ENCODE results near the gene OBP2A.
"Not testable (repeated sequence)": the region's sequence is repeated elsewhere in the genome, so short reads cannot be mapped to it uniquely, and the experiment has no call there.

OBP2A gene

GRCh38 chr9:135526730-135527571 is 19.0 kb upstream of the OBP2A start:
- no peak for ATAC-seq

GRCh38 chr9:135528842-135529435 is 17.0 kb upstream of the OBP2A start:
- ATAC-seq, result not testable (repeated sequence)

DNA sequence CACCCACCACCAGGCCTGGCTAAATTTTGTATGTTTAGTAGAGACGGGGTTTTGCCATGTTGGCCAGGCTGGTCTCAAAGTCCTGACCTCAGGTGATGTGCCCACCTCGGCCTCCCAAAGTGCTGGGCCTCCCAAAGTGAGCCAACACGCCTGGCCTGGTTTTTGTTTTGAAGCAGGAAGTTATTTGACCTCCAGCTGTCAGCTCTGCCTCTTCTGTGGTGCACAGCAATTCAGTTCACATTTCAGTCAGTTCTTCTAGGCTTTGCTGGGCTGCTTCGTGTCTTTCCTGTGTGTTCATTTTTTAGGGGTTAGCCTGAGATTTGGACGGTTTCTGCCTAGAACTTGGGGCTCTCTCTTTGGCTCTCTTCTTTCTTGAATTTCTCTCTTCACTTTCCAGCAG is 15.8 kb upstream of the OBP2A start:
- no peak for ATAC-seq

- no peak for ATAC-seq
These were observed 14.8 kb upstream of the OBP2A start for GRCh38 chr9:135531096-135531495.

- no peak for ATAC-seq
These were observed 12.8 kb upstream of the OBP2A start for GRCh38 chr9:135533113-135533512.

- ATAC-seq, result no peak
These were observed 12.3 kb upstream of the OBP2A start for GRCh38 chr9:135533674-135534073.

- not testable (repeated sequence) for ATAC-seq
These were observed 11.7 kb upstream of the OBP2A start for GRCh38 chr9:135534192-135534711.

DNA sequence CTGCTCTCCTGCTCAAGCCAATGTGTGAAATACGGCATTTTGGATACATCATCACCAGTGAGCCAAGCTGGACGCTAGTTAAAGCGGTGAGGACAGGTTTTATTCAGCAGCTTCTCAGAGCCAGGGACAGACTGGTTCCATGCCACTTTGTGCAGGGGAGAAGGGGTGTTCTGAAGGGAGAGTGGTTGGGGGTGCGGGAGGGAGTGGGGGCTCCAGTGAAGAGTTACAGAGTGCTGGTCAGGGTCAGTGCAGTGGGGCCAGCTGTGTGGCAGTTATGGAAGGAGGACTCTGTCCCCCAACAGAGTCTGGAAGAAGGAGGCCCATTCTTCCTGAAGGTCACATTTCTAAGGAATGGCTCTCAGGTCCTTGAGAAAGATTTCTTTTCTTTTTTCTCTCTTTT is 11.1 kb upstream of the OBP2A start:
- ATAC-seq, result not testable (repeated sequence)

GRCh38 chr9:135535631-135536030 is 10.3 kb upstream of the OBP2A start:
- ATAC-seq, result not testable (repeated sequence)

DNA sequence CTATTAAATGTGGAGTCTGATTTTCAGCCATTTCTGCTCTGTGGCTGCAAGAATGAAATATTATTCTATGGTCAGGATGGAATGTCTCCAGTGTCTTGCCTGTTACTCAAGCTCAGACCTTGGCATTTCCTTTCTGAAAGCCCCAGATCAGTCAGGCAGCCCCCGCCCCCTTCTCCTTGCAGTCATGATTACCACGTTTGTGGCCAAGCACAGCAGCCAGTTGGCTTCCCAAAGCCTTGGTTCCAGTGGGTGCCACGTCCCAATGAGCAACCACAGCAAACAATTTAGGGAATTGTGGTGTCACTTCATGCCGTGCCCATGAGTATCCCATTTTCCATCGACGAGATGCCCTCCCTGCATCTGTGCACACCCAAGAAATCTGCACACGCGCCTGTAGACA is 9.7 kb upstream of the OBP2A start:
- no peak for ATAC-seq

- not testable (repeated sequence) for ATAC-seq
These were observed 2.5 kb upstream of the OBP2A start for GRCh38 chr9:135543262-135543894.

GRCh38 chr9:135544981-135545635 is 818 bp upstream of the OBP2A start:
- no peak for ATAC-seq

GRCh38 chr9:135546792-135547617 is 1.1 kb downstream of the OBP2A start:
- ATAC-seq, result not testable (repeated sequence)

GRCh38 chr9:135547756-135548736 is 2.1 kb downstream of the OBP2A start:
- ATAC-seq, result no peak

- ATAC-seq, result not testable (repeated sequence)
These were observed 3.8 kb downstream of the OBP2A start for GRCh38 chr9:135549478-135550343.

GRCh38 chr9:135550344-135550918 is 4.5 kb downstream of the OBP2A start:
- no peak for ATAC-seq

- no peak for ATAC-seq
These were observed 5.1 kb downstream of the OBP2A start for GRCh38 chr9:135551031-135551430.

DNA sequence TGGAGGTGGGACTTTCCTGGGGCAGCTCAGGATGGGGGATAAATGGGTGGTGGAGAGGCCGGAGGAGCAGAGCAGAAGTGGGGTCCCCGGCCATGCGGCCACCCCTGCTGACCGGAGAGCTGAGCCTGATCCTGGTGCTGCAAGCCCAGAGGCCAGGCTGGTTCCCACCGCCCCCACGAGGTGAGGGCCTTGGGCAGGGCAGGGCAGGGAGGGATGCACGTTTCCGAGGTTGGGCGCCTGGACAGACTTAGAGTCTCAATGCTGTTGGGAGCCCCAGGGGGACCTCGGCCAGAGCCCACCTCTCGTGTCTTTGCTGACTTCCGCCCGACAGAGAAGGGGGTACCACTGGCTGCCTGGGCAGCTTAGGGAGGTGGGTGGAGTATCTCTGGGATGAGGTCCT is 5.5 kb downstream of the OBP2A start:
- no peak for ATAC-seq

GRCh38 chr9:135552021-135552697 is 6.2 kb downstream of the OBP2A start:
- no peak for ATAC-seq

Measured in activated CD4-positive, CD25-positive, alpha-beta regulatory T cell treated with anti-CD3 and anti-CD28 coated beads, Interleukin-2, amount 50 U/mL, for 24 hours (primary cell).